Stimulated activated naive B cell treated with anti-CD40 and anti-IgM and Interleukin-4, amounts not matched to agents 10 μg/mL and 1 μg/mL and 100 μg/mL, for 72 hours (primary cell): ENCODE data around the gene TTC21A.
A peak's percentile ranks its signal among the peaks of the same experiment; 100 is the strongest.

Source experiments
- ATAC-seq, 2 donors: fragments of 150-1000 bp; cut with Tn5 transposase; replicated peaks; 2 replicates each; pipeline ENCODE4 v1.10.0; 2021; ENCODE audit warnings: moderate library complexity in 1 of 2
- DNase-seq: peaks from one replicate; pipeline ENCODE4 v3.0.0; 2021
- H3K27ac Mint-ChIP-seq: one replicate; pipeline ENCODE4 v1.8.0; 2022; ENCODE audit warnings: mild to moderate bottlenecking, mixed read lengths
- H3K27me3 Mint-ChIP-seq, 2 donors: one replicate each; pipeline ENCODE4 v1.8.0; 2022; ENCODE audit warnings: mixed read lengths in 2 of 2
- H3K36me3 Mint-ChIP-seq, 2 donors: one replicate each; pipeline ENCODE4 v1.8.0; 2022; ENCODE audit warnings: mixed read lengths in 2 of 2, mild to moderate bottlenecking in 1 of 2
- H3K4me1 Mint-ChIP-seq, 2 donors: one replicate each; pipeline ENCODE4 v1.8.0; 2022; ENCODE audit warnings: mixed read lengths in 2 of 2, mild to moderate bottlenecking in 1 of 2
- H3K4me3 Mint-ChIP-seq, 2 donors: one replicate each; pipeline ENCODE4 v1.8.0; 2022; ENCODE audit warnings: mild to moderate bottlenecking in 2 of 2, mixed read lengths in 2 of 2, moderate library complexity in 1 of 2
- H3K9me3 Mint-ChIP-seq, 2 donors: one replicate each; pipeline ENCODE4 v1.8.0; 2022; ENCODE audit warnings: mixed read lengths in 2 of 2, mild to moderate bottlenecking in 1 of 2

Gene TTC21A

GRCh38 chr3:39141171-39141995, 33.9 kb downstream of the TTC21A start:
- DNase-seq (no peak), ATAC-seq (peak; percentile 23 to 31)
- no peaks in the 10 kb centered on the region for H3K27me3 Mint-ChIP-seq
- H3K9me3 Mint-ChIP-seq, result no peaks in the 10 kb centered on the region
- H3K4me3 Mint-ChIP-seq, result peak overlapping the region in 1 of 2 donors; percentile 11
- H3K4me1 Mint-ChIP-seq, result peaks cover 43 to 76% of the 10 kb centered on the region in 2 donors
- peak overlapping the region; percentile 92 for H3K27ac Mint-ChIP-seq
- peaks cover 34 to 66% of the 10 kb centered on the region in 2 donors for H3K36me3 Mint-ChIP-seq

GRCh38 chr3:39142067-39142466, 34.6 kb downstream of the TTC21A start:
- Mint-ChIP-seq H3K4me1 (peaks cover 49 to 83% of the 10 kb centered on the region in 2 donors), H3K27ac (peak overlapping the region; percentile 74), H3K36me3 (peaks cover 39 to 68% of the 10 kb centered on the region in 2 donors), H3K4me3 (no peak overlapping the region), H3K9me3 (no peaks in the 10 kb centered on the region), H3K27me3 (no peaks in the 10 kb centered on the region)
- DNase-seq (no peak), ATAC-seq (no peak)

GRCh38 chr3:39143051-39143885, 35.8 kb downstream of the TTC21A start:
- H3K27ac Mint-ChIP-seq, result peak overlapping the region; percentile 74
- peaks cover 41 to 75% of the 10 kb centered on the region in 2 donors for H3K36me3 Mint-ChIP-seq
- ATAC-seq, result no peak

GRCh38 chr3:39144095-39144747, 36.7 kb downstream of the TTC21A start:
- peaks cover 46 to 77% of the 10 kb centered on the region in 2 donors for H3K36me3 Mint-ChIP-seq
- H3K4me1 Mint-ChIP-seq, result peaks cover 62 to 88% of the 10 kb centered on the region in 2 donors
- H3K9me3 Mint-ChIP-seq, result no peaks in the 10 kb centered on the region
- no peak for DNase-seq
- no peak overlapping the region for H3K4me3 Mint-ChIP-seq
- no peak for ATAC-seq
- H3K27me3 Mint-ChIP-seq, result no peaks in the 10 kb centered on the region
- H3K27ac Mint-ChIP-seq, result peak overlapping the region; percentile 44

More at GRCh38 chr3:39143051-39143885, 35.8 kb downstream of the TTC21A start:
- Mint-ChIP-seq H3K4me3 (no peak overlapping the region), H3K9me3 (no peaks in the 10 kb centered on the region), H3K27me3 (no peaks in the 10 kb centered on the region), H3K4me1 (peaks cover 59 to 88% of the 10 kb centered on the region in 2 donors)
- DNase-seq, result no peak

- H3K4me1 Mint-ChIP-seq, result peaks cover 64 to 89% of the 10 kb centered on the region in 2 donors
- no peaks in the 10 kb centered on the region for H3K27me3 Mint-ChIP-seq
- DNase-seq (no peak), ATAC-seq (no peak)
- H3K9me3 Mint-ChIP-seq, result no peaks in the 10 kb centered on the region
- no peak overlapping the region for H3K4me3 Mint-ChIP-seq
- peaks cover 49 to 76% of the 10 kb centered on the region in 2 donors for H3K36me3 Mint-ChIP-seq
- peak overlapping the region; percentile 44 for H3K27ac Mint-ChIP-seq
These were observed 37.4 kb downstream of the TTC21A start for GRCh38 chr3:39144748-39145380.

- Mint-ChIP-seq H3K27ac (peak overlapping the region; percentile 82), H3K36me3 (peaks cover 49 to 79% of the 10 kb centered on the region in 2 donors), H3K4me3 (peak overlapping the region; percentile 96 to 97), H3K4me1 (peaks cover 71 to 93% of the 10 kb centered on the region in 2 donors), H3K9me3 (no peaks in the 10 kb centered on the region), H3K27me3 (no peaks in the 10 kb centered on the region)
- DNase-seq (no peak), ATAC-seq (no peak)
These were observed 38.6 kb downstream of the TTC21A start for GRCh38 chr3:39146083-39146501.

- DNase-seq (peak; percentile 64), ATAC-seq (peak; percentile 57 to 61)
- H3K36me3 Mint-ChIP-seq, result peaks cover 50 to 80% of the 10 kb centered on the region in 2 donors
- H3K4me3 Mint-ChIP-seq, result peak overlapping the region; percentile 96 to 97
- H3K9me3 Mint-ChIP-seq, result no peaks in the 10 kb centered on the region
- H3K27me3 Mint-ChIP-seq, result no peaks in the 10 kb centered on the region
- H3K4me1 Mint-ChIP-seq, result peaks cover 70 to 93% of the 10 kb centered on the region in 2 donors
- peak overlapping the region; percentile 96 for H3K27ac Mint-ChIP-seq
These were observed 39.4 kb downstream of the TTC21A start for GRCh38 chr3:39146611-39147591.

GRCh38 chr3:39147711-39148434, 40.4 kb downstream of the TTC21A start:
- ATAC-seq, result peak in 1 of 2 donors; percentile 1
- no peak for DNase-seq
- H3K36me3 Mint-ChIP-seq, result peaks cover 54 to 81% of the 10 kb centered on the region in 2 donors
- H3K4me1 Mint-ChIP-seq, result peaks cover 70 to 92% of the 10 kb centered on the region in 2 donors
- no peaks in the 10 kb centered on the region for H3K27me3 Mint-ChIP-seq
- no peaks in the 10 kb centered on the region for H3K9me3 Mint-ChIP-seq
- H3K27ac Mint-ChIP-seq, result peak overlapping the region; percentile 96
- peak overlapping the region; percentile 96 to 97 for H3K4me3 Mint-ChIP-seq

GRCh38 chr3:39148435-39149058, 41.1 kb downstream of the TTC21A start:
- peaks cover 49 to 77% of the 10 kb centered on the region in 2 donors for H3K36me3 Mint-ChIP-seq
- peak overlapping the region; percentile 96 for H3K27ac Mint-ChIP-seq
- DNase-seq (no peak), ATAC-seq (no peak)
- no peaks in the 10 kb centered on the region for H3K27me3 Mint-ChIP-seq
- H3K4me1 Mint-ChIP-seq, result peaks cover 70 to 85% of the 10 kb centered on the region in 2 donors
- peak overlapping the region; percentile 96 to 97 for H3K4me3 Mint-ChIP-seq
- H3K9me3 Mint-ChIP-seq, result no peaks in the 10 kb centered on the region

GRCh38 chr3:39149059-39149455, 41.6 kb downstream of the TTC21A start:
- ATAC-seq, result no peak
- Mint-ChIP-seq H3K36me3 (peaks cover 44 to 72% of the 10 kb centered on the region in 2 donors), H3K9me3 (no peaks in the 10 kb centered on the region), H3K27ac (peak overlapping the region; percentile 96), H3K4me3 (peak overlapping the region; percentile 96 to 97), H3K4me1 (peaks cover 70 to 80% of the 10 kb centered on the region in 2 donors), H3K27me3 (no peaks in the 10 kb centered on the region)
- DNase-seq, result no peak

- H3K27me3 Mint-ChIP-seq, result no peaks in the 10 kb centered on the region
- no peak for ATAC-seq
- DNase-seq, result no peak
- peak overlapping the region; percentile 98 for H3K27ac Mint-ChIP-seq
- H3K4me1 Mint-ChIP-seq, result peaks cover 69 to 79% of the 10 kb centered on the region in 2 donors
- no peaks in the 10 kb centered on the region for H3K9me3 Mint-ChIP-seq
- peak overlapping the region; percentile 96 to 97 for H3K4me3 Mint-ChIP-seq
- peaks cover 43 to 68% of the 10 kb centered on the region in 2 donors for H3K36me3 Mint-ChIP-seq
These were observed 42.1 kb downstream of the TTC21A start for GRCh38 chr3:39149498-39150147.
